Neutrophil (primary cell): ENCODE results near the gene NOP9.

Source experiments
- H3K27ac ChIP-seq: fragments of 200-600 bp; sonication (generic); 2 replicates; pipeline ENCODE4 v1.5.1; 2016; ENCODE audit warnings: mild to moderate bottlenecking, moderate library complexity
- H3K27me3 ChIP-seq: fragments of 200-600 bp; sonication (generic); 2 replicates; pipeline ENCODE4 v1.6.0; 2016; ENCODE audit warnings: mild to moderate bottlenecking
- H3K36me3 ChIP-seq: fragments of 200-600 bp; sonication (generic); 2 replicates; pipeline ENCODE4 v1.5.1; 2017
- H3K4me1 ChIP-seq, 2 experiments: fragments of 200-600 bp in 1 of 2; sonication (generic) in 1 of 2; 1 replicate in 1 of 2; 2 replicates in 1 of 2; pipeline versions ENCODE4 v1.5.1 to v1.6.1; 2013 to 2016; ENCODE audit warnings: low read depth in 1 of 2, low read length in 1 of 2, mild to moderate bottlenecking in 1 of 2, moderate library complexity in 1 of 2; ENCODE audit not compliant: control insufficient read depth in 1 of 2, insufficient read depth in 1 of 2
- H3K4me3 ChIP-seq, 2 experiments: fragments of 200-600 bp in 1 of 2; sonication (generic) in 1 of 2; 1 replicate in 1 of 2; 2 replicates in 1 of 2; pipeline ENCODE4 v1.5.1; 2013 to 2016; ENCODE audit warnings: low read depth in 1 of 2, low read length in 1 of 2, mild to moderate bottlenecking in 1 of 2, moderate library complexity in 1 of 2
- H3K9me3 ChIP-seq: fragments of 200-600 bp; sonication (generic); 2 replicates; pipeline ENCODE4 v1.5.1; 2016
- CTCF ChIP-seq: fragments of 200-600 bp; sonication (generic); IDR thresholded peaks from 2 replicates; pipeline ENCODE4 v1.5.1; 2016; ENCODE audit warnings: antibody characterized with exemption

NOP9 gene

GRCh38 chr14:24280797-24281460 lies 18.7 kb upstream of the NOP9 start:
- Histone ChIP-seq H3K4me3 (no peak overlapping the region), H3K27ac (peak overlapping the region; percentile 97), H3K36me3 (no peaks in the 10 kb centered on the region), H3K9me3 (no peaks in the 10 kb centered on the region), H3K27me3 (no peaks in the 10 kb centered on the region), H3K4me1 (peaks cover 64 to 68% of the 10 kb centered on the region in 2 experiments)
- no peak for TF ChIP-seq CTCF

- TF ChIP-seq CTCF: no peak
- H3K27ac ChIP-seq: peak overlapping the region; percentile 97
- H3K4me1 ChIP-seq: peaks cover 60 to 63% of the 10 kb centered on the region in 2 experiments
- no peaks in the 10 kb centered on the region for H3K36me3 ChIP-seq
- H3K9me3 ChIP-seq: no peaks in the 10 kb centered on the region
- H3K4me3 ChIP-seq: no peak overlapping the region
- no peaks in the 10 kb centered on the region for H3K27me3 ChIP-seq
These were observed 18.0 kb upstream of the NOP9 start for GRCh38 chr14:24281636-24282035.

- no peak for TF ChIP-seq CTCF
- Histone ChIP-seq H3K4me1 (peaks cover 48 to 52% of the 10 kb centered on the region in 2 experiments), H3K27me3 (no peaks in the 10 kb centered on the region), H3K9me3 (no peaks in the 10 kb centered on the region), H3K36me3 (no peaks in the 10 kb centered on the region), H3K4me3 (no peak overlapping the region), H3K27ac (peak overlapping the region; percentile 97)
These were observed 16.9 kb upstream of the NOP9 start for GRCh38 chr14:24282736-24283135.

GRCh38 chr14:24283796-24284460 lies 15.7 kb upstream of the NOP9 start:
- Histone ChIP-seq H3K27me3 (no peaks in the 10 kb centered on the region), H3K27ac (no peak overlapping the region), H3K9me3 (no peaks in the 10 kb centered on the region), H3K36me3 (no peaks in the 10 kb centered on the region), H3K4me3 (no peak overlapping the region), H3K4me1 (peaks cover 37 to 40% of the 10 kb centered on the region in 2 experiments)
- TF ChIP-seq CTCF: no peak

- Histone ChIP-seq H3K27ac (no peak overlapping the region), H3K4me3 (no peak overlapping the region), H3K36me3 (peaks cover 5% of the 10 kb centered on the region), H3K4me1 (peaks cover 30 to 34% of the 10 kb centered on the region in 2 experiments), H3K27me3 (no peaks in the 10 kb centered on the region), H3K9me3 (no peaks in the 10 kb centered on the region)
- TF ChIP-seq CTCF: no peak
These were observed 15.1 kb upstream of the NOP9 start for GRCh38 chr14:24284501-24285035.
